Endothelial cell of umbilical vein (primary cell): Measurements from ENCODE around the gene POLR2C.

Experiments used
- CTCF ChIP-seq, 2 donors: IDR thresholded peaks; 1 replicate in 1 of 2; 2 replicates in 1 of 2; pipeline ENCODE4 v1.5.1; 2011; ENCODE audit warnings: low read length in 2 of 2, mild to moderate bottlenecking in 2 of 2, moderate library complexity in 2 of 2, control low read depth in 1 of 2, inconsistent platforms in 1 of 2, low read depth in 1 of 2; ENCODE audit not compliant: insufficient read depth in 1 of 2; ENCODE audit errors: extremely low read depth in 1 of 2
- EZH2 ChIP-seq: IDR thresholded peaks from 2 replicates; pipeline ENCODE4 v1.6.1; 2012; ENCODE audit warnings: borderline replicate concordance, low read depth, mild to moderate bottlenecking, moderate library complexity, low read length, inconsistent platforms; ENCODE audit not compliant: severe bottlenecking
- GATA2 ChIP-seq: IDR thresholded peaks from 2 replicates; pipeline ENCODE4 v1.7.0; 2011; ENCODE audit warnings: low read depth, mild to moderate bottlenecking, moderate library complexity, mixed read lengths, low read length; ENCODE audit not compliant: insufficient read length, insufficient read depth
- JUN ChIP-seq: IDR thresholded peaks from 2 replicates; pipeline ENCODE4 v1.6.1; 2011; ENCODE audit warnings: borderline replicate concordance, low read depth; ENCODE audit not compliant: insufficient read length, insufficient read depth
- MYC ChIP-seq: IDR thresholded peaks from one replicate; pipeline ENCODE4 v1.6.1; 2011; ENCODE audit warnings: mild to moderate bottlenecking, low read depth, low read length
- POLR2A ChIP-seq: IDR thresholded peaks from 2 replicates; pipeline ENCODE4 v1.6.1; 2012; ENCODE audit warnings: low read depth, mild to moderate bottlenecking, control low read depth, low read length
- POLR2AphosphoS5 ChIP-seq: IDR thresholded peaks from 2 replicates; pipeline ENCODE4 v1.6.1; 2012; ENCODE audit warnings: low read depth, mild to moderate bottlenecking, control low read depth, low read length, moderate library complexity; ENCODE audit not compliant: insufficient read depth
- TF ChIP-seq, protein P1 (sequence below): IDR thresholded peaks from 2 replicates; pipeline ENCODE4 v1.6.1; 2011; ENCODE audit not compliant: insufficient read depth, insufficient read length

DNA sequence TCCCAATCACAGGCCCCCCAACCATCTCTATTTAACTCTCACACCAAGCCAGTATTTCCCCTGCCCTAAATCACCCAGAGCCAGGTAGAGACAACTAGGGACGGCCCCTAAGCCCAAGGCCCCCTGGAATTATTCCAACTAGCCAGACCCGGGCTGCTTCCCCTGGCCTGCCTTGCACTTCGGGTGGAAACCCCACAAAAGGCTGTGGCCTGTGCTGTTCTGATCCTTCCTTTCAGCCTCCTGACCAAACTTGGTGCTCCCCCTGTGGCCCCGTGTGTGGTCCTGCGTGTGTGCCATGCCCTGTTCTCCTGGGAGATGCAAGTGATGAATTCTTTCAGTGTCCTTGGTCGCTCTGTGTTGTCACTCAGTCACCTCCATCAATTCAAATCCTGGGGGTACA lies 43.0 kb upstream of the POLR2C start:
- TF ChIP-seq MYC (no peak), CTCF (IDR thresholded peaks at IDR 0.05; ENCODE audit: extremely low read depth in 1 of 2, insufficient read depth in 1 of 2, low read depth in 1 of 2, low read length in 2 of 2) (peak in 1 of 2 donors; percentile 0), POLR2AphosphoS5 (no peak), POLR2A (no peak), JUN (no peak), EZH2 (no peak), GATA2 (no peak)
- TF ChIP-seq, protein P1, sequence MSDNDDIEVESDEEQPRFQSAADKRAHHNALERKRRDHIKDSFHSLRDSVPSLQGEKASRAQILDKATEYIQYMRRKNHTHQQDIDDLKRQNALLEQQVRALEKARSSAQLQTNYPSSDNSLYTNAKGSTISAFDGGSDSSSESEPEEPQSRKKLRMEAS, result no peak
